ENCODE measurements around the gene RCBTB1.

The RCBTB1 gene

DNA sequence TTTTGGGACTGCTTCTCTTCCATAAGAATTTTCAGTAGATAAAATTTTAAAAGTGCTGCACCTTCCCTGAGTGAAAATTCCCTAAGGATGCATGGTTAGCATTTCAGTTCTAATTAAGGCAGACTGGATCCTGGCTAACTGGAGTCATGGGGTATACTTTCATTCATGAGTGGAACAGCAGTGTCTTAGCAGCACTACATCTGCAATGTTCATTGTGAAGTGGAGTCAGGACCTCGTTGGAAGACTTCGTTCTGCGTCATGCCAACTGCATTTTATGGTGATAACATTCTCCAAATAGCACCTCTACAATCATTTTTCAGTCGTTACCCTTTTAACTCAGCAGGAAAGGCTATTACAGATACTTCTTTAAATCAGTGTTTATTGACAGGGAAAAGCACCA, 64.1 kb downstream of the RCBTB1 start:
- H3K4me1 ChIP-seq (ENCODE audit: control insufficient read depth in 1 of 2, insufficient read depth in 1 of 2, low read depth in 1 of 2, low read length in 1 of 2): no peaks in the 10 kb centered on the region
- peaks cover 85% of the 10 kb centered on the region for H3K36me3 ChIP-seq
- H3K4me3 ChIP-seq (ENCODE audit: low read depth in 1 of 2, low read length in 1 of 2): no peak overlapping the region
- no peaks in the 10 kb centered on the region for H3K9me3 ChIP-seq
- H3K27me3 ChIP-seq: no peaks in the 10 kb centered on the region
- TF ChIP-seq, protein P1, sequence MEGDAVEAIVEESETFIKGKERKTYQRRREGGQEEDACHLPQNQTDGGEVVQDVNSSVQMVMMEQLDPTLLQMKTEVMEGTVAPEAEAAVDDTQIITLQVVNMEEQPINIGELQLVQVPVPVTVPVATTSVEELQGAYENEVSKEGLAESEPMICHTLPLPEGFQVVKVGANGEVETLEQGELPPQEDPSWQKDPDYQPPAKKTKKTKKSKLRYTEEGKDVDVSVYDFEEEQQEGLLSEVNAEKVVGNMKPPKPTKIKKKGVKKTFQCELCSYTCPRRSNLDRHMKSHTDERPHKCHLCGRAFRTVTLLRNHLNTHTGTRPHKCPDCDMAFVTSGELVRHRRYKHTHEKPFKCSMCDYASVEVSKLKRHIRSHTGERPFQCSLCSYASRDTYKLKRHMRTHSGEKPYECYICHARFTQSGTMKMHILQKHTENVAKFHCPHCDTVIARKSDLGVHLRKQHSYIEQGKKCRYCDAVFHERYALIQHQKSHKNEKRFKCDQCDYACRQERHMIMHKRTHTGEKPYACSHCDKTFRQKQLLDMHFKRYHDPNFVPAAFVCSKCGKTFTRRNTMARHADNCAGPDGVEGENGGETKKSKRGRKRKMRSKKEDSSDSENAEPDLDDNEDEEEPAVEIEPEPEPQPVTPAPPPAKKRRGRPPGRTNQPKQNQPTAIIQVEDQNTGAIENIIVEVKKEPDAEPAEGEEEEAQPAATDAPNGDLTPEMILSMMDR (IDR thresholded peaks at IDR 0.05): no peak
- no peak overlapping the region for H3K27ac ChIP-seq

GRCh38 chr13:49517461-49517860, 67.9 kb downstream of the RCBTB1 start:
- no peaks in the 10 kb centered on the region for H3K9me3 ChIP-seq
- no peaks in the 10 kb centered on the region for H3K27me3 ChIP-seq
- H3K4me3 ChIP-seq (ENCODE audit: low read depth in 1 of 2, low read length in 1 of 2): no peak overlapping the region
- peaks cover 90% of the 10 kb centered on the region for H3K36me3 ChIP-seq
- H3K27ac ChIP-seq: no peak overlapping the region
- H3K4me1 ChIP-seq (ENCODE audit: control insufficient read depth in 1 of 2, insufficient read depth in 1 of 2, low read depth in 1 of 2, low read length in 1 of 2): no peaks in the 10 kb centered on the region
- TF ChIP-seq, protein P1 (IDR thresholded peaks at IDR 0.05): no peak

GRCh38 chr13:49516467-49516866, 68.9 kb downstream of the RCBTB1 start:
- no peak overlapping the region for H3K27ac ChIP-seq
- H3K27me3 ChIP-seq: no peaks in the 10 kb centered on the region
- H3K4me3 ChIP-seq (ENCODE audit: low read depth in 1 of 2, low read length in 1 of 2): no peak overlapping the region
- TF ChIP-seq, protein P1 (IDR thresholded peaks at IDR 0.05): no peak
- H3K36me3 ChIP-seq: peaks cover 81% of the 10 kb centered on the region
- no peaks in the 10 kb centered on the region for H3K4me1 ChIP-seq (ENCODE audit: control insufficient read depth in 1 of 2, insufficient read depth in 1 of 2, low read depth in 1 of 2, low read length in 1 of 2)
- no peaks in the 10 kb centered on the region for H3K9me3 ChIP-seq

DNA sequence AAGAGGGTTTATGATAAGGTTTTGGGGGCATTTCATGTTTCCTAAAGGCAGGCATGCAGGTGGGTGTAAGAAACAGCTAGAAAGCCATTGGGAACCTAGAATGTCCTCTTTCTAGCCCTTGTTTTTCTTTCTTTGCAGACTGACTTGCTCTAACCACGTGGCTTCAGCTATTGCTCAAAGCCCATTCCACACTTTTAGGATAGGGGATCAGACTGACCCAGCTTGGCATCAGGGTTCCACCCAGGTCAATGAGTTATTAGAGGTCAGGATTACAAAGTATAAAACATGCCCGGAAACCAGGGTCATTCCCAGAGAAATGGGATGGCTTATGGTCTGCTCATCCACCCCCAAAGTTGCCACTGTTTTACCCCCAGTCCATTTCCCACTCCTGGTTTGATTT, 72.8 kb downstream of the RCBTB1 start:
- no peaks in the 10 kb centered on the region for H3K4me1 ChIP-seq (ENCODE audit: control insufficient read depth in 1 of 2, insufficient read depth in 1 of 2, low read depth in 1 of 2, low read length in 1 of 2)
- H3K27ac ChIP-seq: no peak overlapping the region
- H3K4me3 ChIP-seq (ENCODE audit: low read depth in 1 of 2, low read length in 1 of 2): no peak overlapping the region
- TF ChIP-seq, protein P1 (IDR thresholded peaks at IDR 0.05): no peak
- H3K9me3 ChIP-seq: no peaks in the 10 kb centered on the region
- H3K36me3 ChIP-seq: peaks cover 65% of the 10 kb centered on the region
- no peaks in the 10 kb centered on the region for H3K27me3 ChIP-seq

DNA sequence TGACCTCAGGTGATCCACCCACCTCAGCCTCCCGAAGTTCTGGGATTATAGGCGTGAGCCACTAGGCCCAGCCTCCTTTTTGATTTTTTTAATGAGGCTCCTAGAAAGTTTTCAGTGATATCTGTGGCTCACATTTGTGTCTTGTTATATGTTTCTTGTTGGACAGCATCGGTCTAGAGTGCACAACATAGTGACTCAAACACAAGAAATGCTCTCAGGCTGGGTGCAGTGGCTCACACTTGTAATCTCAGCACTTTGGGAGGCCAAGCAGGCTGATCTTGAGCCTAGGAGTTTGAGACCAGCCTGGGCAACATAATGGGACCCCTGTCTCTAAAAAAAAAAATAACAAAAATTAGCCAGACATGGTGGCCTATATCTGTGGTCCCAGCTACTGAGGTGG, 81.4 kb downstream of the RCBTB1 start:
- no peak overlapping the region for H3K4me3 ChIP-seq (ENCODE audit: low read depth in 1 of 2, low read length in 1 of 2)
- no peaks in the 10 kb centered on the region for H3K27me3 ChIP-seq
- H3K4me1 ChIP-seq (ENCODE audit: control insufficient read depth in 1 of 2, insufficient read depth in 1 of 2, low read depth in 1 of 2, low read length in 1 of 2): no peaks in the 10 kb centered on the region
- H3K27ac ChIP-seq: no peak overlapping the region
- peaks cover 28% of the 10 kb centered on the region for H3K36me3 ChIP-seq
- H3K9me3 ChIP-seq: no peaks in the 10 kb centered on the region
- TF ChIP-seq, protein P1 (IDR thresholded peaks at IDR 0.05): no peak

DNA sequence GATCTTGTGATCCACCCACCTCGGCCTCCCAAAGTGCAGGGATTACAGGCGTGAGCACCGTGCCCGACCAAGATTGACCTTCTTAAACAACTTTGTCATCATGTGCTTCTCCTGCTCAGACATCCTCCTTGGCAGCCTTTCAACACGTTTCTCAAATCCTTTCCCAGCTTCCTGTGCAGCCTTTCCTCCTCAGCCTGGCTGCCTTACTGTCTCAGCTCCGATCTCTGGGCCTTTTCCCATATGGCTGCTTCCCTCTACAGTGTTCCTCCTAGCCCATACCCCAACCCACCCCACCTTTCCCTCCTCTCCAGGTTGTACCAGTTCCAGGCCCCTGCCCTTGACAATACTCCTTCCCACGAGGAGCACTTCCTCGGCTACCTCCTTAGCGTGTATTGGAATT, 82.4 kb downstream of the RCBTB1 start:
- TF ChIP-seq, protein P1 (IDR thresholded peaks at IDR 0.05): no peak
- Histone ChIP-seq H3K9me3 (no peaks in the 10 kb centered on the region), H3K36me3 (peaks cover 36% of the 10 kb centered on the region), H3K27me3 (no peaks in the 10 kb centered on the region), H3K4me1 (ENCODE audit: control insufficient read depth in 1 of 2, insufficient read depth in 1 of 2, low read depth in 1 of 2, low read length in 1 of 2) (no peaks in the 10 kb centered on the region), H3K4me3 (ENCODE audit: low read depth in 1 of 2, low read length in 1 of 2) (no peak overlapping the region), H3K27ac (no peak overlapping the region)
